AG09309 (cell line): ENCODE data around the gene MAP3K1.

Experiments used
- DNase-seq: peaks from one replicate; pipeline ENCODE4 v3.0.0-alpha.2; 2010; ENCODE audit warnings: low read depth
- H3K4me3 ChIP-seq: 2 replicates; pipeline ENCODE4 v1.5.1; 2011; ENCODE audit warnings: mild to moderate bottlenecking, low read depth, low read length, moderate library complexity; ENCODE audit not compliant: control insufficient read depth
- TF ChIP-seq, protein P1 (sequence below): IDR thresholded peaks from 2 replicates; pipeline ENCODE4 v1.5.1; 2011; ENCODE audit warnings: mild to moderate bottlenecking, low read depth, low read length, inconsistent platforms; ENCODE audit not compliant: insufficient read depth, control insufficient read depth; ENCODE audit errors: missing control alignments

The MAP3K1 gene

DNA sequence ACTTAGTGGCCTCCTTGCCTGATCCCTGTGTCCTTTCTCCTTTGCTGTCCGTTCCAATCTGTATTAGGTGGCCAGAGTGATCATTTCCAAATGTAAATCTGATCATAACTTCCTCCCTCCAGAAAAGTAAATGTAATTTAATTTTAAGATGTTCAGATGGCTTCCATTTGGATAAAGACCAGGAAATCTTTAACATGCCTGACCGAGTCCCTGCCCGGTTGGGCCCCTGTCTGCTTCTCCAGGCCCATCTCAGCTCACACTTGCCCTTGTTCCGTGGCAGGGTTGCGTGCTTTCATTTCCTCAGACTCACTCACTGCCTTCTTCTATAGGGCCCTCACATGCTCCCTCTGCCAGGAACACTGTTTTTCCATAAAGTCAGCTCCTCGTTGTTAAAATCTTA is 7.6 kb downstream of the MAP3K1 start:
- TF ChIP-seq, protein P1, sequence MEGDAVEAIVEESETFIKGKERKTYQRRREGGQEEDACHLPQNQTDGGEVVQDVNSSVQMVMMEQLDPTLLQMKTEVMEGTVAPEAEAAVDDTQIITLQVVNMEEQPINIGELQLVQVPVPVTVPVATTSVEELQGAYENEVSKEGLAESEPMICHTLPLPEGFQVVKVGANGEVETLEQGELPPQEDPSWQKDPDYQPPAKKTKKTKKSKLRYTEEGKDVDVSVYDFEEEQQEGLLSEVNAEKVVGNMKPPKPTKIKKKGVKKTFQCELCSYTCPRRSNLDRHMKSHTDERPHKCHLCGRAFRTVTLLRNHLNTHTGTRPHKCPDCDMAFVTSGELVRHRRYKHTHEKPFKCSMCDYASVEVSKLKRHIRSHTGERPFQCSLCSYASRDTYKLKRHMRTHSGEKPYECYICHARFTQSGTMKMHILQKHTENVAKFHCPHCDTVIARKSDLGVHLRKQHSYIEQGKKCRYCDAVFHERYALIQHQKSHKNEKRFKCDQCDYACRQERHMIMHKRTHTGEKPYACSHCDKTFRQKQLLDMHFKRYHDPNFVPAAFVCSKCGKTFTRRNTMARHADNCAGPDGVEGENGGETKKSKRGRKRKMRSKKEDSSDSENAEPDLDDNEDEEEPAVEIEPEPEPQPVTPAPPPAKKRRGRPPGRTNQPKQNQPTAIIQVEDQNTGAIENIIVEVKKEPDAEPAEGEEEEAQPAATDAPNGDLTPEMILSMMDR, result no peak
- no peak overlapping the region for H3K4me3 ChIP-seq
- no peak for DNase-seq

DNA sequence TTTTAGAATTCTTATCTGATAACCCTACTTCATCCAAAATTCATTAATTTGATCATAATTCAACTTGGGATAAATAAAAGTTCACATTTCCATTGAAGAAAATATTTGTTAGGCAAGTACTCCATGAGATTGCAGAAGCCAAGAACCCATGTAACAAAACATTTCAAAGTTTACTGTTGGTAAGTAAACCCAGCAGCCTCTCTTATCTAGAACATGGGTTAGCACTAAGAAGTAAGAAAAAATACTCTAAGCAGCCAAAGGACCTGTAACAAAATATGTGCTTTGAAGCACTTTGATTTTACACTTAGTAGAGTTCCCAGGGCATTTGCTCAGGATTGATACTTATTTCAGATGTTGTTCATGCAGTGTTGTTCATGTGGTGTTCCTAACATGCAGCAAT is 8.7 kb downstream of the MAP3K1 start:
- TF ChIP-seq, protein P1, result no peak
- H3K4me3 ChIP-seq, result no peak overlapping the region
- DNase-seq, result no peak

DNA sequence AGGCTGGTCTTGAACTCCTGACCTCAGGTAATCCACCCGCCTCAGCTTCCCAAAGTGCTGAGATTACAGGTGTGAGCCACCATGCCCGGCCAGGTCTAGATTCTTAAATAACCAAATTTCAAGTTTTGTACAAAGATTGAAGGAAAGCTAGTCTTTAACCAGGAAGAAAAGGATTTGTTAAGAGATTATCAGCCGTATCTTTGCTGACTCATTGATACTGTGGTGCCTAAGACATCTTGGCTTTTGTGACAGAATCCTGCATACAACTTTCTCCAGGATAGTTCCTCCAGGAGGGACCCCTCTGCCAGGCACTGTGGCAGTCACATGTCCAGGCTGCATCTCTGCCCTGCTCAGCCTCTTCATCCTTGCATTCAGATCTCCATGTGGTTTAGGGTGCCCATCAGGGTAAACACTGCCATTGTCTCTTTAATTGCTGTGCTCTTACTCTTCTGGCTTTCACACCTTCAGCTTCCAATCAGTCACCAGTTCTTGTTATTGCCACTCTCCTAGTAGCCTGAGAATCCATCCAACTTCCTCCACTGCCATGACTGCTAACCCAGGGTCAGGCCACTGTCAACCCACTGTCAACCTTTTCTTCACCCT is 10.0 kb downstream of the MAP3K1 start:
- no peak for DNase-seq
- TF ChIP-seq, protein P1, result no peak
- H3K4me3 ChIP-seq, result no peak overlapping the region

DNA sequence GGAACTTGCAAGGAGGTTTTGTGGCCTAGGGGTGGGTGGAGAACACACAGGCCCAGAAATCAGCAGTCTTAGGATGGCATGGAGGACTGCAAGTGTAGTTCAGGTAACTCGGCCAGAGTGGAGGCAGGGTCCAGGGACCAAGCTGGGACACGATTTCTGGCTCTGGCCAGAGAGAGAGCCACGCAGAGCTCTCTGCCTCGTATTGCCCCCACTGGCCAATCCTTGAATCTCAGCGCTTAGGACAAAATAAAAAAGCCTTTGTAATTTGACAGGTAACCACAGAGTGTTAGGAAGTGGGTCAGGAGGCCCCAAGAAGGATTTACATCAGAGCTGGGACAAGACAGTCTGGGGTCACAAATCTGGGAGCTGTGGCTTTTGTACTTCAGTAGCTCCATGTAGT is 11.7 kb downstream of the MAP3K1 start:
- no peak overlapping the region for H3K4me3 ChIP-seq
- DNase-seq, result no peak
- TF ChIP-seq, protein P1, result peak; percentile 24

DNA sequence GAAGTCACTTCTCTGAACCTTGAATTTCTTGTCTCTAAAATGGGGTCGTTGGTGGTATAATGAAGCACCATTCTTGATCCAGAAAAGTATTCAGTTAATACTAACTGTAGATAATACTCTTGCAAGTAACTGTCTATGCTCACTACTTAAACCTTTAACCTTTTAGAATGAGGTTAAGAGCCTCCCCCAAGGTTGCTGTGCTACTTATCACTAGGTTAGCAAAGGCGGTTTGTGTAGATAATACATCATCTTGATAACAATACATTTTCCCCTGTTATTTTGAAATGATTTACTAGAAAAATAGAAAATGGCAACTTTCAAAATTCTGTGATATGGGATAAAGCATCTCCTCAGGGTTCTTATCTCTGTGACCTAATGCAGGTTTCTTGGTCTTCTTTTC is 12.6 kb downstream of the MAP3K1 start:
- H3K4me3 ChIP-seq, result no peak overlapping the region
- DNase-seq, result no peak
- TF ChIP-seq, protein P1, result no peak

DNA sequence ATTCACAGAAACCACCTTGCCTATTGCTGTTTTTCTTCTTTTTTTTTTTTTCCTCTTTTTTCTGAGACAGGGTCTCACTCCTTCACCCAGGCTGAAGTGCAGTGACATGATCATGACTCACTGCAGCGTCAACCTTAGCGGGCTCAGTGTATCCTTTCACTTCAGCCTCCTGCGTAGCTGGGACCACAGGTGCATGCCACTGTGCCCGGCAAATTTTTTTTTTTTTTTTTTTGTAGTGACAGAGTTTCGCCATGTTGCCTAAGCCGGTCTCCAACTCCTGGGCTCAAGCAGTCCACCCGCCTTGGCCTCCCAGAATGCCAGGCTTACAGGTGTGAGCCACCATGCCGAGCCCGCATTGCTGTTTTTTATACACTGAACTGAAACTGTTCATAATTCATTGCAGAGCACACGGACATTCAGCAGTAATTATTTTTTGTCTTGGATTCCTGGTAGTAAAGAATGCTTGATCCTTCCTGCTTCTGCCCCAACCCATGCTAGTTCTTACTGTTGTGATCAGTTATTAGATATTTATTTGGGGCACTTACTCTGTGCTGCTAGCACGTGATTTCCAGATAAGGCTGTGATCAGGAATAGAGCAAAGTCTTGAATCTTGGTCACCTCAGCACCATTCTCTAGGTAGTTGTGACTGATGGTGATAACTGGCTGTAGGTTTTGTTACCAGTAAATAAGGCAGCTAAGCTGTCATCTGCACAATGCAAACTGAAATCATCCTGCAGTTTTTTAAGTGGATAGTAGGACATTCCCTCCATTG is 14.0 kb downstream of the MAP3K1 start:
- DNase-seq, result no peak
- no peak overlapping the region for H3K4me3 ChIP-seq

More for the DNA sequence above, 14.0 kb downstream of the MAP3K1 start:
- TF ChIP-seq, protein P1, result no peak
